Endothelial cell of umbilical vein (primary cell): ENCODE measurements around the gene DYNC1LI2. TPM values are rescaled to one million over a fixed set of nuclear protein-coding genes. Genes with fewer than 3 reads are reported as not detected.
A peak's percentile ranks its signal among the peaks of the same experiment; 100 is the strongest.

Experiments used
- Bru-seq: library from RNA; stranded (reverse); fragments of 400-500 nt; gene quantifications from one replicate; lab custom pipeline; 2021; lab: Mats Ljungman, UMichigan
- BruChase-seq, 2 experiments: library from RNA; stranded (reverse); fragments of 400-500 nt; gene quantifications; one replicate each; lab custom pipeline; 2021; lab: Mats Ljungman, UMichigan
- BruUV-seq: library from RNA; stranded (reverse); fragments of 400-500 nt; replicated peaks from 2 replicates; lab custom pipeline; 2021; lab: Mats Ljungman, UMichigan
- CTCF ChIA-PET: fragments of 300-600, 350-600 bp; sonication (Branson Sonifier 250); formaldehyde crosslinking; loops from one replicate; lab custom pipeline; 2021; ENCODE audit warnings: antibody characterized with exemption, inconsistent platforms; lab: Charles Lee
- POLR2A ChIA-PET: fragments of 300-600, 350-600 bp; sonication (Branson Sonifier 250); formaldehyde crosslinking; loops from one replicate; lab custom pipeline; 2021; ENCODE audit warnings: antibody characterized with exemption, inconsistent platforms; lab: Charles Lee
- DNase-seq: peaks from one replicate; pipeline ENCODE4 v3.0.0-alpha.2; 2011; ENCODE audit warnings: low read depth, low spot score
- FAIRE-seq: peaks from 2 replicates; lab custom pipeline; 2011; peaks lifted over from hg19 to GRCh38; lab: Jason Lieb, UNC
- H2AFZ ChIP-seq: 2 replicates; pipeline ENCODE4 v1.6.0; 2012; ENCODE audit warnings: low read depth, low read length, control low read depth, inconsistent platforms
- H3K27ac ChIP-seq: 2 replicates; pipeline ENCODE4 v1.5.1; 2011; ENCODE audit warnings: low read depth, mild to moderate bottlenecking, control low read depth, low read length, moderate library complexity; ENCODE audit not compliant: insufficient read depth
- H3K27me3 ChIP-seq, 2 experiments: 2 replicates each; pipeline versions ENCODE4 v1.6.0 to v1.6.1; 2011; ENCODE audit warnings: low read length in 2 of 2, mixed read lengths in 1 of 2; ENCODE audit not compliant: control insufficient read depth in 2 of 2, insufficient read depth in 2 of 2
- H3K36me3 ChIP-seq, 2 experiments: 2 replicates in 1 of 2; 3 replicates in 1 of 2; pipeline ENCODE4 v1.5.1; 2011; ENCODE audit warnings: low read length in 2 of 2, mild to moderate bottlenecking in 1 of 2, moderate library complexity in 1 of 2; ENCODE audit not compliant: control insufficient read depth in 2 of 2, insufficient read depth in 2 of 2; ENCODE audit errors: extremely low read depth in 1 of 2
- H3K4me1 ChIP-seq: 3 replicates; pipeline ENCODE4 v1.5.1; 2011; ENCODE audit warnings: mild to moderate bottlenecking, low read length; ENCODE audit not compliant: control insufficient read depth, insufficient read depth; ENCODE audit errors: extremely low read depth
- H3K4me2 ChIP-seq: 2 replicates; pipeline ENCODE4 v1.6.1; 2011; ENCODE audit warnings: low read length, control low read depth, mixed read lengths; ENCODE audit not compliant: insufficient read depth
- H3K4me3 ChIP-seq, 3 experiments: fragments of 200-600 bp in 1 of 3; sonication (generic), shearing (Covaris generic) in 1 of 3; replicated peaks in 1 of 3; 2 replicates each; pipeline ENCODE4 v1.5.1; 2011 to 2016; ENCODE audit warnings: control low read depth in 3 of 3, low read length in 3 of 3, mild to moderate bottlenecking in 2 of 3, inconsistent platforms in 1 of 3, low read depth in 1 of 3, moderate library complexity in 1 of 3; ENCODE audit not compliant: insufficient read depth in 1 of 3
- H3K79me2 ChIP-seq: 2 replicates; pipeline ENCODE4 v1.6.0; 2012; ENCODE audit warnings: low read length, inconsistent platforms; ENCODE audit not compliant: control insufficient read depth, insufficient read depth
- H3K9ac ChIP-seq: replicated peaks from 2 replicates; pipeline ENCODE3; 2011; ENCODE audit warnings: low read length, control low read depth; ENCODE audit not compliant: insufficient read depth; ENCODE audit errors: extremely low read depth
- H3K9me1 ChIP-seq: replicated peaks from 3 replicates; pipeline ENCODE4 v1.6.0; 2011; ENCODE audit warnings: mild to moderate bottlenecking, low read length; ENCODE audit not compliant: control insufficient read depth, insufficient read depth; ENCODE audit errors: extremely low read depth
- H3K9me3 ChIP-seq: replicated peaks from 2 replicates; pipeline ENCODE4 v1.5.1; 2012; ENCODE audit warnings: low read length, inconsistent platforms; ENCODE audit not compliant: control insufficient read depth, insufficient read depth
- H4K20me1 ChIP-seq: replicated peaks from 2 replicates; pipeline ENCODE3; 2011; ENCODE audit warnings: mild to moderate bottlenecking, low read length; ENCODE audit not compliant: control insufficient read depth, insufficient read depth; ENCODE audit errors: extremely low read depth
- EZH2 ChIP-seq: IDR thresholded peaks from 2 replicates; pipeline ENCODE4 v1.6.1; 2012; ENCODE audit warnings: borderline replicate concordance, low read depth, mild to moderate bottlenecking, moderate library complexity, low read length, inconsistent platforms; ENCODE audit not compliant: severe bottlenecking
- GATA2 ChIP-seq: IDR thresholded peaks from 2 replicates; pipeline ENCODE4 v1.7.0; 2011; ENCODE audit warnings: low read depth, mild to moderate bottlenecking, moderate library complexity, mixed read lengths, low read length; ENCODE audit not compliant: insufficient read length, insufficient read depth
- JUN ChIP-seq: IDR thresholded peaks from 2 replicates; pipeline ENCODE4 v1.6.1; 2011; ENCODE audit warnings: borderline replicate concordance, low read depth; ENCODE audit not compliant: insufficient read length, insufficient read depth
- POLR2A ChIP-seq: IDR thresholded peaks from 2 replicates; pipeline ENCODE4 v1.6.1; 2012; ENCODE audit warnings: low read depth, mild to moderate bottlenecking, control low read depth, low read length
- POLR2AphosphoS5 ChIP-seq: IDR thresholded peaks from 2 replicates; pipeline ENCODE4 v1.6.1; 2012; ENCODE audit warnings: low read depth, mild to moderate bottlenecking, control low read depth, low read length, moderate library complexity; ENCODE audit not compliant: insufficient read depth
- dilution Hi-C: fragments of 300-500 bp; cut with MboI; formaldehyde crosslinking; loops from one replicate; pipeline ENCODE4 v1.15.0; 2019; ENCODE audit warnings: low sequenced_read_pairs; ENCODE audit not compliant: extremely low pct_ligation_motif_present
- intact Hi-C: fragments of 100-400 bp; cut with micrococcal nuclease; formaldehyde crosslinking; loops from one replicate; pipeline ENCODE4 v1.10.0; 2022
- long read RNA-seq: library from polyadenylated mRNA; stranded (forward); transcript quantifications from one replicate; pipeline ENCODE4 v2.0.0, GENCODE V29; 2021
- polyA minus RNA-seq, 3 experiments: library from RNA; depleted of rRNA, polyadenylated mRNA; stranded (reverse); fragments of >200 nt; gene quantifications; 1 replicate in 1 of 3; 2 replicates in 2 of 3; pipeline ENCODE4 v1.2.3, GENCODE V29; 2011
- polyA plus RNA-seq, 4 experiments: library from polyadenylated mRNA; depleted of rRNA in 3 of 4; stranded (reverse) in 3 of 4; unstranded in 1 of 4; fragments of >200 nt; gene quantifications; 2 replicates each; pipeline versions ENCODE4 v1.2.1 to v1.2.3, GENCODE V29; 2011 to 2012; ENCODE audit warnings: missing spikeins in 1 of 4
- total RNA-seq: library from RNA; stranded (reverse); gene quantifications from 2 replicates; pipeline ENCODE4 v1.2.3, GENCODE V29; 2021
- TF ChIP-seq, protein P1 (sequence below): IDR thresholded peaks from 2 replicates; pipeline ENCODE4 v1.6.1; 2011; ENCODE audit not compliant: insufficient read depth, insufficient read length
- TF ChIP-seq, protein P2 (sequence below), 2 donors: IDR thresholded peaks; 1 replicate in 1 of 2; 2 replicates in 1 of 2; pipeline ENCODE4 v1.5.1; 2011; ENCODE audit warnings: low read length in 2 of 2, mild to moderate bottlenecking in 2 of 2, moderate library complexity in 2 of 2, control low read depth in 1 of 2, inconsistent platforms in 1 of 2, low read depth in 1 of 2; ENCODE audit not compliant: insufficient read depth in 1 of 2; ENCODE audit errors: extremely low read depth in 1 of 2

The DYNC1LI2 gene
- 156 and 159 TPM in 2 replicates for total RNA-seq
- polyA plus RNA-seq = 51.2 and 110 TPM in 2 replicates
- 53.9 and 54.1 TPM in 2 replicates for polyA plus RNA-seq (2011; cell fraction: cytosol; rRNA removed)
- 349 and 417 TPM in 2 replicates for polyA plus RNA-seq (2011; cell fraction: nucleus; rRNA removed)
- polyA plus RNA-seq (2012) = 90.8 and 106 TPM in 2 replicates
- polyA minus RNA-seq = 138 and 184 TPM in 2 replicates
- 21.7 TPM for polyA minus RNA-seq (2011; cell fraction: cytosol; rRNA and poly(A)+ RNA removed)
- polyA minus RNA-seq (2011; cell fraction: nucleus; rRNA and poly(A)+ RNA removed) = 152 and 197 TPM in 2 replicates
- Bru-seq, nascent RNA = percentile 94 among the genes with signal in this experiment
- BruChase-seq, experiment 1, labeled RNA remaining after a 6-hour chase = percentile 99 among the genes with signal in this experiment
- BruChase-seq, experiment 2, labeled RNA remaining after a 2-hour chase = percentile 98 among the genes with signal in this experiment
- long read RNA-seq, full-length matches to known transcripts = 70 of 101 reads
- long read RNA-seq, partial matches to known transcripts = 8 of 101 reads
- long read RNA-seq, other reads (novel, unspliced or antisense) = 23 of 101 reads

DNA sequence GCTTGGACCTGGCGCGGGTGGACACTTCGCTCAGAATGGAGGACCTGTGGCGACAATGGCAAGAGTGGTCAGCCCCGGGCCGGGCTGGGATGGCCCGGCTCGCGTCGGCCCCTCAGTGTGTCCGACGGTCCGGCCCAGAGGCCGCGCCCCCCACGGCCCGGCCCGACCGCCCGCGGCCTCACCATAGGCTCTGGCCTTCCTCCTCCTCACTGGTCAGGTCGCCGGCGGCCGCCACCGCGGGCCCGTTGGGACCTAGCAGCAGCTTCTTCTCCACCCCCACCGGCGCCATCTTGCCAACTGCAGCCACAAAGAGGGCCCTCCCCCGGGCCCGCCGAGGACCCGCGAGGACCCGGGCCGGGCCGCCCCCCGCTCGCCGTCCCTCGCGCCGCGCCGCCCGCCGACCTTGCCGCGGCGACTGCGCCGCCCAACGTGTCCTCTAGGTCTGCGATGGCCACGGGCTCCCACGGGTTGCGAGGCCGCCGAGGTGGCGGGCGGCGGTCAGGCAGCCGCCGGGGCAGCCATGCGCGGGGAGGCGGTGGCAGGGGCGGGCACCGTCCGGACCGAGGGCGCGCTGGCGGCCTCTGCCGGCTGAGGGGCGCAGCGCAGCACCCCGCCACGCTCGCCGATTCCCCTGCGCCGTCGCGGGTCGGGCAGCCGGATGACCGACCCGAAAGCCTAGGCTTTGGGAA lies at the start of gene DYNC1LI2:
Gene DYNC1LI2 (minus strand): TSS at position 307 of the 689 bp plus-strand sequence. CDS start 18 bp downstream, at position 289.
- ChIA-PET POLR2A (interaction anchor here (1.1 to 1.4 kb wide), 2 partner anchors 10 kb away, joined by 4 read pairs; no protein-coding TSS in a partner anchor), CTCF (interaction anchor here (0.6 to 3.4 kb wide), 18 partner anchors 10 to 143 kb away, joined by 3 to 69 read pairs (median 4); partner anchors contain the start of genes NAE1 and TERB1)
- H3K27ac ChIP-seq = peak within 1 kb of the TSS; percentile 95
- BruUV-seq = no TSS peak
- peaks cover 20% of the 10 kb centered on the region for H3K4me1 ChIP-seq
- FAIRE-seq = peak; percentile 77
- DNase-seq = peak; percentile 60
- peak within 1 kb of the TSS; percentile 90 for H2AFZ ChIP-seq
- peaks cover 8% of the 10 kb centered on the region for H4K20me1 ChIP-seq
- H3K79me2 ChIP-seq = peaks cover 48% of the 10 kb centered on the region
- no peaks in the 10 kb centered on the region for H3K9me3 ChIP-seq
- peaks cover 7 to 15% of the 10 kb centered on the region in 2 experiments for H3K36me3 ChIP-seq
- H3K4me2 ChIP-seq = peak within 1 kb of the TSS; percentile 97
- dilution Hi-C loops = no loop called here
- peak within 1 kb of the TSS; percentile 96 for H3K9ac ChIP-seq
- no peaks in the 10 kb centered on the region for H3K9me1 ChIP-seq
- peak within 1 kb of the TSS; percentile 87 to 95 (median 92) for H3K4me3 ChIP-seq
- TF ChIP-seq POLR2A (peak; percentile 59), GATA2 (no peak), POLR2AphosphoS5 (peak; percentile 59), EZH2 (no peak), JUN (no peak)
- TF ChIP-seq, protein P1, sequence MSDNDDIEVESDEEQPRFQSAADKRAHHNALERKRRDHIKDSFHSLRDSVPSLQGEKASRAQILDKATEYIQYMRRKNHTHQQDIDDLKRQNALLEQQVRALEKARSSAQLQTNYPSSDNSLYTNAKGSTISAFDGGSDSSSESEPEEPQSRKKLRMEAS = no peak
- TF ChIP-seq, protein P2, sequence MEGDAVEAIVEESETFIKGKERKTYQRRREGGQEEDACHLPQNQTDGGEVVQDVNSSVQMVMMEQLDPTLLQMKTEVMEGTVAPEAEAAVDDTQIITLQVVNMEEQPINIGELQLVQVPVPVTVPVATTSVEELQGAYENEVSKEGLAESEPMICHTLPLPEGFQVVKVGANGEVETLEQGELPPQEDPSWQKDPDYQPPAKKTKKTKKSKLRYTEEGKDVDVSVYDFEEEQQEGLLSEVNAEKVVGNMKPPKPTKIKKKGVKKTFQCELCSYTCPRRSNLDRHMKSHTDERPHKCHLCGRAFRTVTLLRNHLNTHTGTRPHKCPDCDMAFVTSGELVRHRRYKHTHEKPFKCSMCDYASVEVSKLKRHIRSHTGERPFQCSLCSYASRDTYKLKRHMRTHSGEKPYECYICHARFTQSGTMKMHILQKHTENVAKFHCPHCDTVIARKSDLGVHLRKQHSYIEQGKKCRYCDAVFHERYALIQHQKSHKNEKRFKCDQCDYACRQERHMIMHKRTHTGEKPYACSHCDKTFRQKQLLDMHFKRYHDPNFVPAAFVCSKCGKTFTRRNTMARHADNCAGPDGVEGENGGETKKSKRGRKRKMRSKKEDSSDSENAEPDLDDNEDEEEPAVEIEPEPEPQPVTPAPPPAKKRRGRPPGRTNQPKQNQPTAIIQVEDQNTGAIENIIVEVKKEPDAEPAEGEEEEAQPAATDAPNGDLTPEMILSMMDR (IDR thresholded peaks at IDR 0.05; ENCODE audit: extremely low read depth in 1 of 2, insufficient read depth in 1 of 2, low read depth in 1 of 2, low read length in 2 of 2) = peak; percentile 76 to 86
- intact Hi-C loops = loop anchor here (1.0 to 5.0 kb wide), 3 partner anchors 10 to 81 kb away; partner anchors contain the start of gene NAE1
- H3K27me3 ChIP-seq = peaks cover 3 to 4% of the 10 kb centered on the region in 2 experiments
